GM12878 (cell line): Measurements from ENCODE around the gene PTPRN2. TPM values are rescaled to one million over a fixed set of nuclear protein-coding genes. Genes with fewer than 3 reads are reported as not detected.

Source experiments
- ATAC-seq: fragments of 200-7000 bp; cut with Tn5 transposase; 3 replicates; pipeline ENCODE4 v1.9.1; 2020; ENCODE audit warnings: mild to moderate bottlenecking, moderate library complexity
- BruUV-seq: library from RNA; stranded (reverse); fragments of 400-500 nt; replicated peaks from 2 replicates; lab custom pipeline; 2021; lab: Mats Ljungman, UMichigan
- CTCF ChIA-PET: fragments of 300-600 bp; sonication (Branson Sonifier 250); formaldehyde crosslinking; extraction: SDS; loops from one replicate; lab custom pipeline; 2021; ENCODE audit warnings: inconsistent platforms; lab: Yijun Ruan, JAX
- POLR2A ChIA-PET: fragments of 350-600 bp; formaldehyde crosslinking; extraction: SDS; loops from one replicate; lab custom pipeline; 2021; ENCODE audit warnings: inconsistent platforms; lab: Charles Lee
- RAD21 ChIA-PET: fragments of 300-600 bp; sonication (Branson Sonifier 250); formaldehyde crosslinking; loops from one replicate; lab custom pipeline; 2023; ENCODE audit warnings: antibody characterized with exemption; ENCODE audit not compliant: unreplicated experiment; lab: Charles Lee
- SMC1A ChIA-PET: fragments of 300-600 bp; sonication (Branson Sonifier 250); formaldehyde crosslinking; loops from one replicate; lab custom pipeline; 2023; ENCODE audit not compliant: unreplicated experiment, uncharacterized antibody; lab: Charles Lee
- DNase-seq: peaks from one replicate; pipeline ENCODE4 v3.0.0-alpha.2; 2011; ENCODE audit warnings: low read depth, low spot score
- FAIRE-seq: peaks from 3 replicates; lab custom pipeline; 2011; peaks lifted over from hg19 to GRCh38; lab: Jason Lieb, UNC
- H2AFZ ChIP-seq: 2 replicates; pipeline ENCODE4 v1.6.0; 2011; ENCODE audit warnings: low read depth, low read length, control low read depth; ENCODE audit not compliant: control insufficient read depth
- H3K27ac ChIP-seq: 2 replicates; pipeline ENCODE4 v1.5.1; 2011; ENCODE audit warnings: control low read depth; ENCODE audit not compliant: control insufficient read depth, insufficient read depth
- H3K27me3 ChIP-seq, 2 experiments: replicated peaks in 1 of 2; 2 replicates each; pipeline versions ENCODE4 v1.6.0 to v1.6.1; 2011; ENCODE audit warnings: low read length in 1 of 2; ENCODE audit not compliant: control insufficient read depth in 2 of 2, insufficient read depth in 2 of 2
- H3K36me3 ChIP-seq, 2 experiments: 2 replicates each; pipeline ENCODE4 v1.5.1; 2011; ENCODE audit warnings: low read length in 1 of 2; ENCODE audit not compliant: control insufficient read depth in 2 of 2, insufficient read depth in 2 of 2
- H3K4me1 ChIP-seq: 2 replicates; pipeline ENCODE4 v1.6.1; 2011; ENCODE audit warnings: mild to moderate bottlenecking, low read length, moderate library complexity, mixed read lengths; ENCODE audit not compliant: control insufficient read depth, insufficient read depth
- H3K4me2 ChIP-seq: 2 replicates; pipeline ENCODE4 v1.6.0; 2011; ENCODE audit warnings: control low read depth; ENCODE audit not compliant: control insufficient read depth, insufficient read depth
- H3K4me3 ChIP-seq: fragments of 200-600 bp; sonication (generic); 2 replicates; pipeline ENCODE4 v1.5.1; 2016
- H3K79me2 ChIP-seq: 2 replicates; pipeline ENCODE4 v1.6.0; 2011; ENCODE audit warnings: low read length; ENCODE audit not compliant: control insufficient read depth, insufficient read depth
- H3K9ac ChIP-seq: 2 replicates; pipeline ENCODE4 v1.8.0; 2011; ENCODE audit warnings: low read length, control low read depth, mixed read lengths; ENCODE audit not compliant: control insufficient read depth, insufficient read depth
- H3K9me3 ChIP-seq: replicated peaks from 3 replicates; pipeline ENCODE4 v1.5.1; 2011; ENCODE audit warnings: mild to moderate bottlenecking, low read length; ENCODE audit not compliant: control insufficient read depth, insufficient read depth
- H4K20me1 ChIP-seq: 2 replicates; pipeline ENCODE4 v1.6.0; 2011; ENCODE audit not compliant: control insufficient read depth, insufficient read depth
- CREB1 ChIP-seq: IDR thresholded peaks from 2 replicates; pipeline ENCODE4 v1.6.1; 2012; ENCODE audit warnings: low read depth, mild to moderate bottlenecking, inconsistent platforms
- KDM1A ChIP-seq: fragments of 200-600 bp; sonication (generic); IDR thresholded peaks from 2 replicates; pipeline ENCODE4 v1.6.1; 2016; ENCODE audit warnings: borderline replicate concordance
- MEF2B ChIP-seq: fragments of 450-650 bp; IDR thresholded peaks from 2 replicates; pipeline ENCODE4 v1.6.1; 2018; ENCODE audit warnings: mild to moderate bottlenecking, moderate library complexity; ENCODE audit not compliant: partially characterized antibody, poor library complexity, severe bottlenecking
- NFYA ChIP-seq: IDR thresholded peaks from 2 replicates; pipeline ENCODE4 v1.6.1; 2011; ENCODE audit warnings: low read depth, mild to moderate bottlenecking, low read length, improper control_type of control experiment, borderline replicate concordance
- STAT1 ChIP-seq: fragments of 450-650 bp; conservative IDR thresholded peaks from 2 replicates; pipeline ENCODE4 v1.6.1; 2014; ENCODE audit warnings: antibody characterized with exemption, mild to moderate bottlenecking
- STAT3 ChIP-seq: IDR thresholded peaks from 2 replicates; pipeline ENCODE4 v1.6.1; 2011; ENCODE audit warnings: low read depth, low read length, improper control_type of control experiment
- ZBTB4 ChIP-seq: fragments of 450-650 bp; formaldehyde crosslinking; IDR thresholded peaks from 2 replicates; pipeline ENCODE4 v1.4.0; 2022; ENCODE audit warnings: mild to moderate bottlenecking, moderate library complexity
- WGBS: methylation state at CpG from one replicate; pipeline ENCODE4 v1.1.6; 2016; ENCODE audit warnings: low lambda C conversion rate; ENCODE audit not compliant: insufficient replicate concordance, insufficient coverage; ENCODE audit errors: missing lambda C conversion rate; 5-methylcytosine and 5-hydroxymethylcytosine counted together
- in situ Hi-C: fragments of 300-500 bp; cut with MboI; formaldehyde crosslinking; loops from 9 replicates; pipeline ENCODE4 v1.14.3; 2018; ENCODE audit warnings: mixed read lengths
- intact Hi-C: fragments of 100-400 bp; cut with micrococcal nuclease; formaldehyde crosslinking; loops from one replicate; pipeline ENCODE4 v1.14.2; 2022; ENCODE audit not compliant: unreplicated experiment
- polyA plus RNA-seq, 11 experiments: library from polyadenylated mRNA; depleted of rRNA in 4 of 11; unstranded in 6 of 11; stranded (reverse) in 5 of 11; fragments of >200 nt; fragmentation: Nextera tagmentation in 4 of 11; fragmentation: Illumina TruSeq in 1 of 11; extraction: Ambion mirVana in 4 of 11; extraction: Trizol in 1 of 11; gene quantifications; 1 replicate in 1 of 11; 2 replicates in 10 of 11; pipeline versions ENCODE4 v1.2.1 to v1.2.3, GENCODE V29; 2011 to 2016; ENCODE audit warnings: inconsistent platforms in 2 of 11, missing spikeins in 2 of 11, low read depth in 1 of 11
- total RNA-seq, 4 experiments: library from RNA; depleted of rRNA in 3 of 4; stranded (reverse); fragments of >200 nt in 3 of 4; fragmentation: Illumina TruSeq in 1 of 4; extraction: Trizol in 1 of 4; gene quantifications; 2 replicates each; pipeline versions ENCODE4 v1.2.1 to v1.2.3, GENCODE V29; 2013 to 2021

The PTPRN2 gene
- total and polyA plus RNA-seq, 10 of the 15 experiments (the other 5 are each of a cell fraction or from before 2014, with no cell fraction given) = 5.4 TPM; not detected in 9

- Histone ChIP-seq H3K27me3 (no peaks in the 10 kb centered on the region), H3K36me3 (no peaks in the 10 kb centered on the region), H3K27ac (no peak overlapping the region), H3K9ac (no peak overlapping the region), H3K4me1 (no peaks in the 10 kb centered on the region), H3K4me3 (no peak overlapping the region), H4K20me1 (no peaks in the 10 kb centered on the region), H3K9me3 (no peaks in the 10 kb centered on the region; the same call in 2 of the 3 replicates), H2AFZ (no peak overlapping the region), H3K79me2 (no peaks in the 10 kb centered on the region), H3K4me2 (no peak overlapping the region)
- CTCF ChIA-PET = no interaction called here
- intact Hi-C loops (no loop called here), in situ Hi-C loops (no loop called here)
- POLR2A ChIA-PET = no interaction called here
- no TSS peak for BruUV-seq
- DNase-seq (no peak), ATAC-seq (no peak), FAIRE-seq (no peak)
- WGBS = 52% methylated on average over 17 of the region's 17 CpGs
- no peak for TF ChIP-seq MEF2B
- no peak for TF ChIP-seq STAT1
- TF ChIP-seq ZBTB4 (CRISPR knock-in tag) = no peak
- TF ChIP-seq NFYA = no peak
- TF ChIP-seq CREB1 = no peak
- TF ChIP-seq KDM1A = no peak
- no peak for TF ChIP-seq STAT3
- SMC1A ChIA-PET = no interaction called here
- RAD21 ChIA-PET = no interaction called here
Measured at GRCh38 chr7:157925383-157925875, 662.2 kb downstream of the PTPRN2 start.
